Upper lobe of right lung (tissue), 1 donor: ENCODE measurements around the gene CNIH1. TPM values are rescaled to one million over a fixed set of nuclear protein-coding genes. Genes with fewer than 3 reads are reported as not detected.

Experiments
- ATAC-seq: fragments of 200-7000 bp; cut with Tn5 transposase; one replicate; pipeline ENCODE4 v1.9.1; 2020; ENCODE audit warnings: mild to moderate bottlenecking, moderate library complexity
- DNase-seq: peaks from one replicate; pipeline ENCODE4 v3.0.0-alpha.2; 2020
- H3K27ac ChIP-seq: fragments of 200-600 bp; one replicate; pipeline ENCODE4 v1.8.0; 2022
- H3K27me3 ChIP-seq: fragments of 200-600 bp; one replicate; pipeline ENCODE4 v1.8.0; 2022; ENCODE audit warnings: mild to moderate bottlenecking
- H3K36me3 ChIP-seq: fragments of 200-600 bp; one replicate; pipeline ENCODE4 v1.8.0; 2022
- H3K4me1 ChIP-seq: fragments of 200-600 bp; one replicate; pipeline ENCODE4 v1.8.0; 2022
- H3K4me3 ChIP-seq: fragments of 200-600 bp; one replicate; pipeline ENCODE4 v1.8.0; 2022; ENCODE audit warnings: mild to moderate bottlenecking
- H3K9me3 ChIP-seq: fragments of 200-600 bp; one replicate; pipeline ENCODE4 v1.8.0; 2022
- CTCF ChIP-seq: fragments of 200-600 bp; IDR thresholded peaks from one replicate; pipeline ENCODE4 v1.8.0; 2022; ENCODE audit warnings: antibody characterized with exemption
- intact Hi-C: fragments of 100-400 bp; cut with DNase I; formaldehyde crosslinking; loops from one replicate; pipeline ENCODE4 v1.11.0; 2022
- long read RNA-seq: library from polyadenylated mRNA; unstranded; transcript quantifications from one replicate; pipeline ENCODE4 v2.0.0, GENCODE V29; 2021
- total RNA-seq: library from RNA; stranded (reverse); fragmentation: NEBNext Ultra II Directional; extraction: Animal tissue kit (Norgen Biotek cat#: 25700); gene quantifications from one replicate; pipeline ENCODE4 v1.2.1, GENCODE V29; 2021
- donor health status: DM: no; HTN: yes; CAD: no; lungs with severe emphysema.

The CNIH1 gene
- total RNA-seq: 94.0 TPM
- long read RNA-seq, full-length matches to known transcripts: 111 of 116 reads
- long read RNA-seq, partial matches to known transcripts: 1 of 116 reads
- long read RNA-seq, other reads (novel, unspliced or antisense): 4 of 116 reads

GRCh38 chr14:54440873-54441868, at the start of gene CNIH1:
Gene CNIH1 (minus strand): TSS chr14:54441374. CDS start chr14:54441327, 47 bp downstream.
- DNase-seq: peak; percentile 97
- Histone ChIP-seq H3K27me3 (no peaks in the 10 kb centered on the region), H3K36me3 (no peaks in the 10 kb centered on the region), H3K27ac (peak within 1 kb of the TSS; percentile 81), H3K9me3 (no peaks in the 10 kb centered on the region), H3K4me1 (peaks cover 11% of the 10 kb centered on the region), H3K4me3 (peak within 1 kb of the TSS; percentile 62)
- intact Hi-C loops: no loop called here
- ATAC-seq: peak; percentile 99
- TF ChIP-seq CTCF: peak; percentile 94

GRCh38 chr14:54490445-54491175, 49.4 kb upstream of the CNIH1 start:
- H3K4me3 ChIP-seq: no peak overlapping the region
- no peaks in the 10 kb centered on the region for H3K9me3 ChIP-seq
- no peak overlapping the region for H3K27ac ChIP-seq
- no peaks in the 10 kb centered on the region for H3K36me3 ChIP-seq
- no peak for ATAC-seq
- DNase-seq: no peak
- intact Hi-C loops: no loop called here
- no peaks in the 10 kb centered on the region for H3K27me3 ChIP-seq
- no peak for TF ChIP-seq CTCF
- H3K4me1 ChIP-seq: peaks cover 12% of the 10 kb centered on the region

- ATAC-seq (no peak), DNase-seq (no peak)
- Histone ChIP-seq H3K36me3 (no peaks in the 10 kb centered on the region), H3K9me3 (no peaks in the 10 kb centered on the region), H3K4me1 (peaks cover 12% of the 10 kb centered on the region), H3K27ac (peak overlapping the region; percentile 94), H3K4me3 (peak overlapping the region; percentile 89), H3K27me3 (no peaks in the 10 kb centered on the region)
- no peak for TF ChIP-seq CTCF
- intact Hi-C loops: no loop called here
These were observed 48.7 kb upstream of the CNIH1 start for GRCh38 chr14:54489731-54490444.

GRCh38 chr14:54489318-54489683, 48.1 kb upstream of the CNIH1 start:
- peak overlapping the region; percentile 94 for H3K27ac ChIP-seq

More at GRCh38 chr14:54489318-54489683, 48.1 kb upstream of the CNIH1 start:
- TF ChIP-seq CTCF: no peak
- Histone ChIP-seq H3K4me3 (peak overlapping the region; percentile 89), H3K4me1 (peaks cover 12% of the 10 kb centered on the region), H3K27me3 (no peaks in the 10 kb centered on the region), H3K9me3 (no peaks in the 10 kb centered on the region), H3K36me3 (no peaks in the 10 kb centered on the region)
- intact Hi-C loops: no loop called here
- DNase-seq: no peak
- no peak for ATAC-seq
